KMS-11 (cell line): ENCODE measurements around the gene ELFN2.
"Not testable (repeated sequence)": the region's sequence is repeated elsewhere in the genome, so short reads cannot be mapped to it uniquely, and the experiment has no call there.

Source experiments
- H2AFZ ChIP-seq: fragments of 200-600 bp; sonication (generic); 2 replicates; pipeline ENCODE4 v1.6.1; 2016; ENCODE audit warnings: antibody characterized with exemption, mixed run types, low read depth
- H3K27ac ChIP-seq: fragments of 200-600 bp; sonication (generic); 2 replicates; pipeline ENCODE4 v1.6.1; 2016; ENCODE audit warnings: mild to moderate bottlenecking, mixed run types
- H3K27me3 ChIP-seq: fragments of 200-600 bp; sonication (generic); 2 replicates; pipeline ENCODE4 v1.6.1; 2017; ENCODE audit warnings: mild to moderate bottlenecking, low read depth, mixed run types, moderate library complexity; ENCODE audit not compliant: insufficient read depth
- H3K36me3 ChIP-seq: fragments of 200-600 bp; sonication (generic); 2 replicates; pipeline ENCODE4 v1.6.1; 2017; ENCODE audit warnings: mild to moderate bottlenecking, mixed run types; ENCODE audit not compliant: insufficient read depth
- H3K4me1 ChIP-seq: fragments of 200-600 bp; sonication (generic); 2 replicates; pipeline ENCODE4 v1.6.1; 2016; ENCODE audit warnings: mild to moderate bottlenecking, low read depth, mixed run types; ENCODE audit not compliant: poor library complexity, severe bottlenecking
- H3K4me2 ChIP-seq: fragments of 200-600 bp; sonication (generic); 2 replicates; pipeline ENCODE4 v1.7.0; 2016; ENCODE audit warnings: mild to moderate bottlenecking, mixed run types
- H3K4me3 ChIP-seq: fragments of 200-600 bp; sonication (generic); IDR thresholded peaks from 2 replicates; pipeline ENCODE4 v1.6.1; 2017; ENCODE audit warnings: low read depth, low read length, mixed read lengths; ENCODE audit not compliant: insufficient read depth
- H3K79me2 ChIP-seq: fragments of 200-600 bp; sonication (generic); 2 replicates; pipeline ENCODE4 v1.6.1; 2016; ENCODE audit warnings: low read depth, mixed run types; ENCODE audit not compliant: insufficient read depth
- H3K9ac ChIP-seq: fragments of 200-600 bp; sonication (generic); 2 replicates; pipeline ENCODE4 v1.6.1; 2016; ENCODE audit warnings: mild to moderate bottlenecking, mixed run types
- H4K20me1 ChIP-seq: fragments of 200-600 bp; sonication (generic); 2 replicates; pipeline ENCODE4 v1.6.1; 2016; ENCODE audit warnings: mild to moderate bottlenecking, mixed run types; ENCODE audit not compliant: insufficient read depth
- TF ChIP-seq, protein P1 (sequence below): fragments of 200-600 bp; sonication (generic); conservative IDR thresholded peaks from 2 replicates; pipeline ENCODE4 v1.6.1; 2017; ENCODE audit warnings: low read depth, mild to moderate bottlenecking, antibody characterized with exemption, low read length, moderate library complexity, mixed read lengths

ELFN2 gene

DNA sequence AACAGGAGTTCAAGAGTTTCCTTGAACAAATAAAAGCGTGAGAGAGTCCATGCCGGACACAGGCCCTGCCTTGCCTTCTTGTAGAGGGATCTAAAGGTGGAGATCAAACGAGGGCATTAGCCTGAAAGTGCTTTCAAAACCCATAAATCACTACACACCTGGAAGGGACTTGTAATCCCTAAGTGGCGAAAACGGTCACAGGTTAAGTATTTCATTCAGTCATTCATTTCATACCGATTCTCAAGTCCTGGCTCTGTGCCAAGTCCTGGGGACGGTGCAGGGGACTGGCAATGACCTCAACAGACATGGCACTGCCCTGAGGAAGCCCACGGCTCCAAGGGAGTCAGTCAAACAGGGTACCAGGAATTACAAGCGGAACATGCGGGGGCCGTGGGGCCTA, 26.6 kb downstream of the ELFN2 start:
- H4K20me1 ChIP-seq, result no peaks in the 10 kb centered on the region
- H3K79me2 ChIP-seq, result no peaks in the 10 kb centered on the region
- no peak overlapping the region for H3K4me2 ChIP-seq
- H3K9ac ChIP-seq, result no peak overlapping the region
- H3K4me3 ChIP-seq, result no peak overlapping the region
- H2AFZ ChIP-seq, result no peak overlapping the region
- H3K4me1 ChIP-seq, result no peaks in the 10 kb centered on the region
- TF ChIP-seq, protein P1, sequence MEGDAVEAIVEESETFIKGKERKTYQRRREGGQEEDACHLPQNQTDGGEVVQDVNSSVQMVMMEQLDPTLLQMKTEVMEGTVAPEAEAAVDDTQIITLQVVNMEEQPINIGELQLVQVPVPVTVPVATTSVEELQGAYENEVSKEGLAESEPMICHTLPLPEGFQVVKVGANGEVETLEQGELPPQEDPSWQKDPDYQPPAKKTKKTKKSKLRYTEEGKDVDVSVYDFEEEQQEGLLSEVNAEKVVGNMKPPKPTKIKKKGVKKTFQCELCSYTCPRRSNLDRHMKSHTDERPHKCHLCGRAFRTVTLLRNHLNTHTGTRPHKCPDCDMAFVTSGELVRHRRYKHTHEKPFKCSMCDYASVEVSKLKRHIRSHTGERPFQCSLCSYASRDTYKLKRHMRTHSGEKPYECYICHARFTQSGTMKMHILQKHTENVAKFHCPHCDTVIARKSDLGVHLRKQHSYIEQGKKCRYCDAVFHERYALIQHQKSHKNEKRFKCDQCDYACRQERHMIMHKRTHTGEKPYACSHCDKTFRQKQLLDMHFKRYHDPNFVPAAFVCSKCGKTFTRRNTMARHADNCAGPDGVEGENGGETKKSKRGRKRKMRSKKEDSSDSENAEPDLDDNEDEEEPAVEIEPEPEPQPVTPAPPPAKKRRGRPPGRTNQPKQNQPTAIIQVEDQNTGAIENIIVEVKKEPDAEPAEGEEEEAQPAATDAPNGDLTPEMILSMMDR, result no peak
- peaks cover 56% of the 10 kb centered on the region for H3K27me3 ChIP-seq
- no peak overlapping the region for H3K27ac ChIP-seq
- no peaks in the 10 kb centered on the region for H3K36me3 ChIP-seq

DNA sequence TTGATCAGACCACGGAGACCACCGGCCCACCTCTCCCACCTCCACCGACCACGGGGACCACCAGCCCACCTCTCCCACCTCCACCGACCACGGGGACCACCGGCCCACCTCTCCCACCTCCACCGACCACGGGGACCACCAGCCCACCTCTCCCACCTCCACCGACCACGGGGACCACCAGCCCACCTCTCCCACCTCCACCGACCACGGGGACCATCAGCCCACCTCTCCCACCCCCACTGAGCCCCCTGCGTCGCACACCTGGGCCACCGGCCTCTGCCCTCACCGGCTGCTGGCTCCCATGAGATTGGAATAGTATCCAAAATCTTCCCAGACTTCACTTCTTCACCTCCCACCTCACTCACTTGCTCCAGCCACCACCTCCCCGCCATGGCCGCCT, 27.8 kb downstream of the ELFN2 start:
- H3K79me2 ChIP-seq, H4K20me1 ChIP-seq, H3K4me2 ChIP-seq, H2AFZ ChIP-seq, H3K4me1 ChIP-seq, H3K9ac ChIP-seq, H3K27ac ChIP-seq, H3K36me3 ChIP-seq, H3K4me3 ChIP-seq: not testable (repeated sequence)
- H3K27me3 ChIP-seq, result peaks cover 54% of the 10 kb centered on the region

DNA sequence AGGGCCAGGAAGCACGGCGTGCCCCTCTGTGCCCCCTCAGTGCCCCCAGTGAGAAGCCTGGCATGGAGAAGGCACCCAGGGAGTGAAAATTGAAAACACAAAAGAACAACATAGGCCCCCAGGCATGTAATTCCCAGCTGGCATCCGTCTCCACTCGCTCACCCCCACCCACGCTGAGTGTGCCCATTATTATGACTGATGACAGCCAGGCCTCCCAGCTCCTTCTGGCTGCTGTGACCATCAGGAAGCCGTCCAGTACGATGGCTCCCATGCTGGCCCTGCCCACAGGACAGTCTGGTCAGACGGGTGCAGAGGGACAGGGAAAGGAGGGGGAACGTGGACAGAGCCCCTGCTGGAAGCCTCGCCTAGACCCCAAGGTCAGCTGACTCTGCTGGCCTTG, 30.1 kb downstream of the ELFN2 start:
- no peak overlapping the region for H3K4me3 ChIP-seq
- TF ChIP-seq, protein P1, result no peak
- H3K4me2 ChIP-seq, result no peak overlapping the region

DNA sequence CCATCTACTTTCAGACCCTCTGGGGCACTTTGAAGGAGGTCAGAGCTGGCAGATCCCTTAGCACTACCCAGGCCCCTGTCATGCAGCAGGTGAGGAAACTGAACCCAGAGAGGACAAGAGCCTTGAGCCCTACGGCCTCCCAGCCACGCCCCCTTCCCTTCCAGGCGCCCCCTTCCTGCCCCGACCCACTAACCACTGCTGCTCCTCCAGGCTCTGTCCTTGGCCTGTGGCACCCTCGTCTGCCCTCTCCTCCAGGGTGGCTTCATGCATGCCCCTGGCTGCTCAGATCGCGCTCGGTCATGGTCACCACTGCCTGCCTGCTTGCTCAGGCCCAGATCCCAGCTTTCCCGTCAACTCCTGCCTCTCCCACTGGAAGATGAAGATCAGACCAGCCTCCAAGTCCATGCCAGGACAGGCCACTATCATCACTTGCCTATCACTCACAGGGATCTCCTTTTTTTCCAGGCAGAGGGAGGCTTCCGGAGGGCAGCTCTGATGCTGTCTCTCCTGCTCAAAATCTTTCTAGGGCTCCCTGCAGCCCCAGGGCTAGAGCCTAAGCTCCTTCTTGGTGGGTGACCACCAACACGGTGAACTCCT, 30.7 kb downstream of the ELFN2 start:
- Histone ChIP-seq H3K36me3 (no peaks in the 10 kb centered on the region), H3K4me2 (no peak overlapping the region), H3K4me1 (no peaks in the 10 kb centered on the region), H3K79me2 (no peaks in the 10 kb centered on the region), H2AFZ (no peak overlapping the region), H3K9ac (no peak overlapping the region), H3K27me3 (peaks cover 37% of the 10 kb centered on the region), H4K20me1 (no peaks in the 10 kb centered on the region), H3K27ac (no peak overlapping the region), H3K4me3 (no peak overlapping the region)
- TF ChIP-seq, protein P1, result no peak

More for the DNA sequence above, 30.1 kb downstream of the ELFN2 start:
- Histone ChIP-seq H3K4me1 (no peaks in the 10 kb centered on the region), H3K9ac (no peak overlapping the region), H3K27ac (no peak overlapping the region), H2AFZ (no peak overlapping the region), H3K27me3 (peaks cover 40% of the 10 kb centered on the region), H3K79me2 (no peaks in the 10 kb centered on the region), H4K20me1 (no peaks in the 10 kb centered on the region), H3K36me3 (no peaks in the 10 kb centered on the region)

DNA sequence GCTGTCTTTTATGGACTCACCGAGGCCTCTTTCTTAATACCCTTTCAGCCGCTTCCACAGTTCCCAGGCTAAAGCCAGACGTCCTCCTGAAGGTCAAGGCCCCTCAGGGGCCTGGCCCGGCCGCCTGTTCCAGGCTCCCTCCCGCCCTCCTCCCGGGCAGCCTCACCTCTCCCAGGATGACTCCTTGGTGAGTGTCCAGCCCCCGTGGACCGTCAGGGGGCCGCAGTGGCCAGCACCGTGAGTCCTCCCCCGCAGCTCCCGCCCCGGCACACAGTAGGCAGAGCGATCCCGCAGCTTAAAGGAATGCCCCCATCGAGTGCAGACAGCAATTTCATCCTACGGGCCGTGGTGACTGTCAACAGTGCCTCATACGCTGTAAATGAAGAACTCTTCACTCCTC, 32.9 kb downstream of the ELFN2 start:
- no peak overlapping the region for H2AFZ ChIP-seq
- no peak overlapping the region for H3K4me2 ChIP-seq
- TF ChIP-seq, protein P1, result no peak
- no peak overlapping the region for H3K4me3 ChIP-seq
- no peaks in the 10 kb centered on the region for H3K36me3 ChIP-seq
- H3K4me1 ChIP-seq, result no peaks in the 10 kb centered on the region
- no peaks in the 10 kb centered on the region for H4K20me1 ChIP-seq
- H3K27me3 ChIP-seq, result peaks cover 34% of the 10 kb centered on the region
- no peak overlapping the region for H3K9ac ChIP-seq
- H3K27ac ChIP-seq, result no peak overlapping the region
- no peaks in the 10 kb centered on the region for H3K79me2 ChIP-seq
